HEK293 (cell line): ENCODE results near the gene LIN9.
A peak's percentile ranks its signal among the peaks of the same experiment; 100 is the strongest.

ENCODE experiments used
- CTCF ChIA-PET: fragments of 350-600 bp; formaldehyde crosslinking; extraction: SDS; loops from one replicate; lab custom pipeline; 2021; ENCODE audit warnings: antibody characterized with exemption; lab: Yijun Ruan, JAX
- POLR2A ChIA-PET: fragments of 300-600 bp; formaldehyde crosslinking; extraction: SDS; loops from one replicate; lab custom pipeline; 2020; ENCODE audit warnings: antibody characterized with exemption, inconsistent platforms; lab: Yijun Ruan, JAX
- H3K27ac ChIP-seq: fragments of 200-500 bp; sonication (Bioruptor generic); 2 replicates; pipeline ENCODE4 v1.5.1; 2014; ENCODE audit warnings: low read depth, low read length, control low read depth, inconsistent platforms; ENCODE audit errors: extremely low read depth
- H3K36me3 ChIP-seq, 2 experiments: fragments of 200-500 bp in 1 of 2; sonication (Bioruptor generic) in 1 of 2; 1 replicate in 1 of 2; 2 replicates in 1 of 2; pipeline ENCODE4 v1.5.1; 2014 to 2017; ENCODE audit warnings: inconsistent platforms in 2 of 2, low read length in 2 of 2; ENCODE audit not compliant: control insufficient read depth in 2 of 2, insufficient read depth in 1 of 2
- H3K4me1 ChIP-seq: fragments of 200-500 bp; sonication (Bioruptor generic); 2 replicates; pipeline ENCODE4 v1.5.1; 2014; ENCODE audit warnings: mild to moderate bottlenecking, low read length, inconsistent platforms; ENCODE audit not compliant: control insufficient read depth, insufficient read depth
- H3K4me3 ChIP-seq: 2 replicates; pipeline ENCODE4 v1.5.1; 2011; ENCODE audit warnings: low read depth, mild to moderate bottlenecking, control low read depth, low read length, moderate library complexity
- H3K9me3 ChIP-seq: fragments of 200-500 bp; sonication (Bioruptor generic); 2 replicates; pipeline ENCODE4 v1.5.1; 2014; ENCODE audit warnings: low read depth, low read length, inconsistent platforms; ENCODE audit not compliant: control insufficient read depth, insufficient read depth
- AEBP2 ChIP-seq: fragments of 450-650 bp; formaldehyde crosslinking; IDR thresholded peaks from 2 replicates; pipeline ENCODE4 v1.5.1; 2016; ENCODE audit warnings: missing biosample characterization, missing genetic modification characterization, borderline replicate concordance
- BCL11A ChIP-seq: fragments of 450-650 bp; formaldehyde crosslinking; IDR thresholded peaks from 2 replicates; pipeline ENCODE4 v1.5.1; 2016; ENCODE audit warnings: low read depth, missing biosample characterization, missing genetic modification characterization
- FEZF1 ChIP-seq: fragments of 450-650 bp; formaldehyde crosslinking; IDR thresholded peaks from 2 replicates; pipeline ENCODE4 v1.5.1; 2016; ENCODE audit warnings: missing biosample characterization, missing genetic modification characterization
- GLI2 ChIP-seq: fragments of 450-650 bp; formaldehyde crosslinking; IDR thresholded peaks from 2 replicates; pipeline ENCODE4; 2017; ENCODE audit warnings: missing biosample characterization, missing genetic modification characterization, low read depth, borderline replicate concordance
- GLIS1 ChIP-seq: fragments of 450-650 bp; formaldehyde crosslinking; IDR thresholded peaks from 2 replicates; pipeline ENCODE4 v1.5.1; 2016; ENCODE audit warnings: missing biosample characterization, missing genetic modification characterization
- HIC1 ChIP-seq: fragments of 450-650 bp; formaldehyde crosslinking; IDR thresholded peaks from 2 replicates; pipeline ENCODE4 v1.5.1; 2016; ENCODE audit warnings: missing biosample characterization, missing genetic modification characterization
- KLF16 ChIP-seq: fragments of 450-650 bp; formaldehyde crosslinking; IDR thresholded peaks from 2 replicates; pipeline ENCODE4 v1.5.1; 2017; ENCODE audit warnings: missing biosample characterization, missing genetic modification characterization
- ZNF146 ChIP-seq: fragments of 450-650 bp; formaldehyde crosslinking; IDR thresholded peaks from 2 replicates; pipeline ENCODE4 v1.5.1; 2016; ENCODE audit warnings: missing biosample characterization, missing genetic modification characterization
- ZNF184 ChIP-seq: fragments of 450-650 bp; IDR thresholded peaks from 2 replicates; pipeline ENCODE4 v1.5.1; 2018; ENCODE audit warnings: missing biosample characterization, mild to moderate bottlenecking, missing genetic modification characterization
- ZNF26 ChIP-seq: fragments of 450-650 bp; formaldehyde crosslinking; IDR thresholded peaks from 2 replicates; pipeline ENCODE4 v1.5.1; 2016; ENCODE audit warnings: missing biosample characterization, missing genetic modification characterization
- ZNF302 ChIP-seq: fragments of 450-650 bp; formaldehyde crosslinking; IDR thresholded peaks from 2 replicates; pipeline ENCODE4 v1.5.1; 2016; ENCODE audit warnings: missing biosample characterization, missing genetic modification characterization, low read depth
- ZNF354C ChIP-seq: fragments of 450-650 bp; formaldehyde crosslinking; IDR thresholded peaks from 2 replicates; pipeline ENCODE4 v1.5.1; 2016; ENCODE audit warnings: missing biosample characterization, missing genetic modification characterization, low read depth, borderline replicate concordance
- ZNF423 ChIP-seq: fragments of 450-650 bp; formaldehyde crosslinking; IDR thresholded peaks from 2 replicates; pipeline ENCODE4 v1.5.1; 2016; ENCODE audit warnings: missing biosample characterization, missing genetic modification characterization
- ZNF530 ChIP-seq: fragments of 450-650 bp; formaldehyde crosslinking; IDR thresholded peaks from 2 replicates; pipeline ENCODE4 v1.5.1; 2016; ENCODE audit warnings: low read depth, missing biosample characterization, missing genetic modification characterization
- ZSCAN30 ChIP-seq: fragments of 450-650 bp; IDR thresholded peaks from 2 replicates; pipeline ENCODE4 v1.5.1; 2018; ENCODE audit warnings: missing biosample characterization, mild to moderate bottlenecking, missing genetic modification characterization, moderate library complexity
- TF ChIP-seq, protein P1 (sequence below): IDR thresholded peaks from 2 replicates; pipeline ENCODE4 v1.6.1; 2011; ENCODE audit warnings: mild to moderate bottlenecking, low read depth, low read length, borderline replicate concordance
- TF ChIP-seq, protein P2 (sequence below): fragments of 450-650 bp; formaldehyde crosslinking; IDR thresholded peaks from 2 replicates; pipeline ENCODE4 v1.5.0; 2017; ENCODE audit warnings: missing biosample characterization, missing genetic modification characterization, borderline replicate concordance

LIN9 gene

DNA sequence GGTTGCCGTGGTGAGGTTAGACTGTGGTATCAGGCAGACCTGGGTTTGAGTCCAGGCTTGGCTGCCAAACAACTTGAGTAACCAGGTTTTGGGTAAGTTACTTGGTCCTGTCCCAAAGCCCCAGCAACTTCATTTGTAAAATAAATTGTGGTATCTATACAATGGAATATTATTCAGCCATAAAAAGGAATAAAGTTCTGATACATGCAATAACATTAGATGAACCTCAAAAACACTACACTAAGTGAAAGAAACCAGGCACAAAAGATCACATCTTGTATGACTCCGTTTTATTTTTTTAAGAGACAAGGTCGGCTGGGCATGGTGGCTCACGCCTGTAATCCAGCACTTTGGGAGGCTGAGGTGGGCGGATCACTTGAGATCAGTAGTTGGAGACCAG lies 101.9 kb downstream of the LIN9 start:
- TF ChIP-seq ZNF146 (tag by site-specific recombination), result peak; percentile 94
- TF ChIP-seq, protein P1, sequence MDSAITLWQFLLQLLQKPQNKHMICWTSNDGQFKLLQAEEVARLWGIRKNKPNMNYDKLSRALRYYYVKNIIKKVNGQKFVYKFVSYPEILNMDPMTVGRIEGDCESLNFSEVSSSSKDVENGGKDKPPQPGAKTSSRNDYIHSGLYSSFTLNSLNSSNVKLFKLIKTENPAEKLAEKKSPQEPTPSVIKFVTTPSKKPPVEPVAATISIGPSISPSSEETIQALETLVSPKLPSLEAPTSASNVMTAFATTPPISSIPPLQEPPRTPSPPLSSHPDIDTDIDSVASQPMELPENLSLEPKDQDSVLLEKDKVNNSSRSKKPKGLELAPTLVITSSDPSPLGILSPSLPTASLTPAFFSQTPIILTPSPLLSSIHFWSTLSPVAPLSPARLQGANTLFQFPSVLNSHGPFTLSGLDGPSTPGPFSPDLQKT, result no peak
- Histone ChIP-seq H3K27ac (no peak overlapping the region), H3K4me3 (no peak overlapping the region), H3K4me1 (no peaks in the 10 kb centered on the region), H3K36me3 (no peaks in the 10 kb centered on the region), H3K9me3 (no peaks in the 10 kb centered on the region)
- ChIA-PET CTCF (interaction anchor here (0.6 to 1.8 kb wide), 2 partner anchors 11 to 20 kb away, joined by 3 to 13 read pairs; no protein-coding TSS in a partner anchor), POLR2A (no interaction called here)

- POLR2A ChIA-PET, result interaction anchor here (0.9 kb wide), 1 partner anchor 79 kb away, joined by 3 read pairs; no protein-coding TSS in a partner anchor
Measured at GRCh38 chr1:226204198-226204597, 104.8 kb downstream of the LIN9 start.

GRCh38 chr1:226203655-226204054 lies 105.3 kb downstream of the LIN9 start:
- POLR2A ChIA-PET, result no interaction called here
- H3K9me3 ChIP-seq, result no peaks in the 10 kb centered on the region
- CTCF ChIA-PET, result interaction anchor here (0.8 to 2.1 kb wide), 3 partner anchors 8 to 139 kb away, joined by 3 to 6 read pairs (median 3); no protein-coding TSS in a partner anchor
- TF ChIP-seq BCL11A (tag by site-specific recombination) (no peak), GLIS1 (tag by site-specific recombination) (no peak), ZNF354C (tag by site-specific recombination) (no peak), ZNF302 (tag by site-specific recombination) (no peak), KLF16 (no peak), AEBP2 (tag by site-specific recombination) (no peak)
- TF ChIP-seq, protein P2, sequence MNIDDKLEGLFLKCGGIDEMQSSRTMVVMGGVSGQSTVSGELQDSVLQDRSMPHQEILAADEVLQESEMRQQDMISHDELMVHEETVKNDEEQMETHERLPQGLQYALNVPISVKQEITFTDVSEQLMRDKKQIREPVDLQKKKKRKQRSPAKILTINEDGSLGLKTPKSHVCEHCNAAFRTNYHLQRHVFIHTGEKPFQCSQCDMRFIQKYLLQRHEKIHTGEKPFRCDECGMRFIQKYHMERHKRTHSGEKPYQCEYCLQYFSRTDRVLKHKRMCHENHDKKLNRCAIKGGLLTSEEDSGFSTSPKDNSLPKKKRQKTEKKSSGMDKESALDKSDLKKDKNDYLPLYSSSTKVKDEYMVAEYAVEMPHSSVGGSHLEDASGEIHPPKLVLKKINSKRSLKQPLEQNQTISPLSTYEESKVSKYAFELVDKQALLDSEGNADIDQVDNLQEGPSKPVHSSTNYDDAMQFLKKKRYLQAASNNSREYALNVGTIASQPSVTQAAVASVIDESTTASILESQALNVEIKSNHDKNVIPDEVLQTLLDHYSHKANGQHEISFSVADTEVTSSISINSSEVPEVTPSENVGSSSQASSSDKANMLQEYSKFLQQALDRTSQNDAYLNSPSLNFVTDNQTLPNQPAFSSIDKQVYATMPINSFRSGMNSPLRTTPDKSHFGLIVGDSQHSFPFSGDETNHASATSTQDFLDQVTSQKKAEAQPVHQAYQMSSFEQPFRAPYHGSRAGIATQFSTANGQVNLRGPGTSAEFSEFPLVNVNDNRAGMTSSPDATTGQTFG (tag by site-specific recombination), result no peak
- H3K27ac ChIP-seq, result no peak overlapping the region
- no peak overlapping the region for H3K4me3 ChIP-seq
- no peaks in the 10 kb centered on the region for H3K36me3 ChIP-seq
- no peaks in the 10 kb centered on the region for H3K4me1 ChIP-seq

More at GRCh38 chr1:226204198-226204597, 104.8 kb downstream of the LIN9 start:
- H3K36me3 ChIP-seq, result no peaks in the 10 kb centered on the region
- H3K4me3 ChIP-seq, result no peak overlapping the region
- CTCF ChIA-PET, result interaction anchor here (0.7 to 2.5 kb wide), 2 partner anchors 51 to 79 kb away, joined by 3 to 7 read pairs; no protein-coding TSS in a partner anchor
- no peaks in the 10 kb centered on the region for H3K9me3 ChIP-seq
- no peak overlapping the region for H3K27ac ChIP-seq
- TF ChIP-seq ZNF26, result no peak
- H3K4me1 ChIP-seq, result no peaks in the 10 kb centered on the region

GRCh38 chr1:226203240-226203639 lies 105.7 kb downstream of the LIN9 start:
- Histone ChIP-seq H3K4me3 (no peak overlapping the region), H3K4me1 (no peaks in the 10 kb centered on the region), H3K9me3 (no peaks in the 10 kb centered on the region), H3K36me3 (no peaks in the 10 kb centered on the region), H3K27ac (no peak overlapping the region)
- ChIA-PET CTCF (interaction anchor here (0.6 to 4.0 kb wide), 8 partner anchors 8 to 833 kb away, joined by 3 to 26 read pairs (median 5); no protein-coding TSS in a partner anchor), POLR2A (interaction anchor here (1.0 kb wide), 1 partner anchor 26 kb away, joined by 3 read pairs; no protein-coding TSS in a partner anchor)
- no peak for TF ChIP-seq ZNF530 (tag by site-specific recombination)
- no peak for TF ChIP-seq HIC1 (tag by site-specific recombination)
- TF ChIP-seq ZSCAN30 (tag by site-specific recombination), result no peak
- TF ChIP-seq ZNF354C (tag by site-specific recombination), result no peak
- no peak for TF ChIP-seq FEZF1 (tag by site-specific recombination)
- no peak for TF ChIP-seq GLI2 (tag by site-specific recombination)
- TF ChIP-seq ZNF423, result no peak
- TF ChIP-seq ZNF184 (tag by site-specific recombination), result no peak
